GM21825 (cell line): ENCODE data around the gene INAVA.
"Not testable (repeated sequence)": the region's sequence is repeated elsewhere in the genome, so short reads cannot be mapped to it uniquely, and the experiment has no call there.

Experiments
- ATAC-seq: cut with Tn5 transposase; IDR thresholded peaks from one replicate; pipeline ENCODE4 v1.9.1; 2021; ENCODE audit warnings: mild to moderate bottlenecking, moderate library complexity; ENCODE audit not compliant: unreplicated experiment

Gene INAVA

GRCh38 chr1:200960236-200960947, 65.7 kb downstream of the INAVA start:
- ATAC-seq, result no peak

GRCh38 chr1:200960948-200961340, 66.2 kb downstream of the INAVA start:
- ATAC-seq, result no peak

- ATAC-seq, result not testable (repeated sequence)
Observed at GRCh38 chr1:200962151-200962550, 67.5 kb downstream of the INAVA start.

GRCh38 chr1:200962631-200963030, 67.9 kb downstream of the INAVA start:
- ATAC-seq, result no peak

GRCh38 chr1:200963076-200963475, 68.4 kb downstream of the INAVA start:
- no peak for ATAC-seq

GRCh38 chr1:200963888-200964287, 69.2 kb downstream of the INAVA start:
- not testable (repeated sequence) for ATAC-seq
